ENCODE measurements around the gene ABCA7.

Gene ABCA7

GRCh38 chr19:1041272-1041834 lies 1.4 kb downstream of the ABCA7 start:
- DNase-seq, result no peak

- no peak for DNase-seq
Observed at GRCh38 chr19:1041835-1042685, 2.2 kb downstream of the ABCA7 start.

GRCh38 chr19:1042689-1043511 lies 3.0 kb downstream of the ABCA7 start:
- no peak for DNase-seq

GRCh38 chr19:1045247-1045603 lies 5.3 kb downstream of the ABCA7 start:
- DNase-seq, result no peak

GRCh38 chr19:1046117-1046626 lies 6.3 kb downstream of the ABCA7 start:
- DNase-seq, result no peak

- DNase-seq, result no peak
Observed at GRCh38 chr19:1046836-1047695, 7.2 kb downstream of the ABCA7 start.

GRCh38 chr19:1047696-1048147 lies 7.8 kb downstream of the ABCA7 start:
- no peak for DNase-seq

- DNase-seq, result no peak
Observed at GRCh38 chr19:1049106-1049505, 9.2 kb downstream of the ABCA7 start.

GRCh38 chr19:1049800-1050199 lies 9.9 kb downstream of the ABCA7 start:
- DNase-seq, result no peak

GRCh38 chr19:1050989-1051788 lies 11.3 kb downstream of the ABCA7 start:
- DNase-seq, result no peak

- DNase-seq, result no peak
Observed at GRCh38 chr19:1051791-1052190, 11.9 kb downstream of the ABCA7 start.

GRCh38 chr19:1052349-1052975 lies 12.6 kb downstream of the ABCA7 start:
- DNase-seq, result no peak

- no peak for DNase-seq
Observed at GRCh38 chr19:1053176-1054101, 13.5 kb downstream of the ABCA7 start.

- DNase-seq, result no peak
Observed at GRCh38 chr19:1054102-1055027, 14.5 kb downstream of the ABCA7 start.

GRCh38 chr19:1055028-1055425 lies 15.1 kb downstream of the ABCA7 start:
- DNase-seq, result no peak

GRCh38 chr19:1055886-1056620 lies 16.1 kb downstream of the ABCA7 start:
- no peak for DNase-seq

GRCh38 chr19:1057176-1057855 lies 17.4 kb downstream of the ABCA7 start:
- DNase-seq, result peak; percentile 74

All from eye (tissue), 1 donor.